BJ (cell line): Measurements from ENCODE around the gene CARMIL1. TPM values are rescaled to one million over a fixed set of nuclear protein-coding genes. Genes with fewer than 3 reads are reported as not detected.

ENCODE experiments used
- CTCF ChIA-PET: fragments of 350-600 bp; formaldehyde crosslinking; extraction: SDS; loops from one replicate; lab custom pipeline; 2021; ENCODE audit warnings: antibody characterized with exemption, inconsistent platforms; lab: Yijun Ruan, JAX
- POLR2A ChIA-PET: fragments of 300-600 bp; sonication (Branson Sonifier 250); formaldehyde crosslinking; extraction: SDS; loops from one replicate; lab custom pipeline; 2021; ENCODE audit warnings: antibody characterized with exemption; lab: Charles Lee
- DNase-seq: peaks from one replicate; pipeline ENCODE4 v3.0.0-alpha.2; 2011; ENCODE audit warnings: low read depth
- H3K27me3 ChIP-seq: 2 replicates; pipeline ENCODE4 v1.6.0; 2011; ENCODE audit warnings: low read length; ENCODE audit not compliant: control insufficient read depth, insufficient read depth
- H3K36me3 ChIP-seq: 2 replicates; pipeline ENCODE4 v1.5.1; 2011; ENCODE audit warnings: low read length; ENCODE audit not compliant: control insufficient read depth, insufficient read depth
- H3K4me3 ChIP-seq: 2 replicates; pipeline ENCODE4 v1.5.1; 2011; ENCODE audit warnings: low read depth, mild to moderate bottlenecking, control low read depth, low read length
- CTCF ChIP-seq: IDR thresholded peaks from 2 replicates; pipeline ENCODE4 v1.5.1; 2011; ENCODE audit warnings: low read depth, mild to moderate bottlenecking, control low read depth, inconsistent platforms, low read length, moderate library complexity; ENCODE audit not compliant: insufficient read depth
- polyA plus RNA-seq: library from polyadenylated mRNA; depleted of rRNA; stranded (reverse); fragments of >200 nt; gene quantifications from 2 replicates; pipeline ENCODE4 v1.2.3, GENCODE V29; 2011

CARMIL1 gene
- polyA plus RNA-seq, 1 experiment: 3.7 TPM

- no peak for DNase-seq
- H3K4me3 ChIP-seq: no peak overlapping the region
- CTCF ChIA-PET: interaction anchor here (0.8 to 1.3 kb wide), 3 partner anchors 8 to 165 kb away, joined by 3 read pairs; no protein-coding TSS in a partner anchor
- POLR2A ChIA-PET: no interaction called here
- no peak for TF ChIP-seq CTCF
- no peaks in the 10 kb centered on the region for H3K36me3 ChIP-seq
- no peaks in the 10 kb centered on the region for H3K27me3 ChIP-seq
Measured at GRCh38 chr6:25397406-25397805, 118.2 kb downstream of the CARMIL1 start.

- H3K4me3 ChIP-seq: no peak overlapping the region
- DNase-seq: no peak
- no peak for TF ChIP-seq CTCF
- ChIA-PET POLR2A (no interaction called here), CTCF (interaction anchor here (1.2 kb wide), 1 partner anchor 22 kb away, joined by 3 read pairs; no protein-coding TSS in a partner anchor)
- no peaks in the 10 kb centered on the region for H3K27me3 ChIP-seq
- no peaks in the 10 kb centered on the region for H3K36me3 ChIP-seq
Measured at GRCh38 chr6:25399885-25400284, 120.7 kb downstream of the CARMIL1 start.

GRCh38 chr6:25401711-25402110 is 122.5 kb downstream of the CARMIL1 start:
- DNase-seq: no peak
- Histone ChIP-seq H3K27me3 (no peaks in the 10 kb centered on the region), H3K4me3 (no peak overlapping the region), H3K36me3 (no peaks in the 10 kb centered on the region)
- TF ChIP-seq CTCF: no peak
- POLR2A ChIA-PET: no interaction called here
- CTCF ChIA-PET: interaction anchor here (0.6 kb wide), 1 partner anchor 23 kb away, joined by 3 read pairs; no protein-coding TSS in a partner anchor

- H3K4me3 ChIP-seq: no peak overlapping the region
- CTCF ChIA-PET: interaction anchor here (0.6 kb wide), 1 partner anchor 23 kb away, joined by 3 read pairs; no protein-coding TSS in a partner anchor
- POLR2A ChIA-PET: no interaction called here
- no peaks in the 10 kb centered on the region for H3K36me3 ChIP-seq
- H3K27me3 ChIP-seq: no peaks in the 10 kb centered on the region
- DNase-seq: no peak
- no peak for TF ChIP-seq CTCF
Measured at GRCh38 chr6:25402125-25402524, 123.0 kb downstream of the CARMIL1 start.

- no peaks in the 10 kb centered on the region for H3K27me3 ChIP-seq
- CTCF ChIA-PET: no interaction called here
- POLR2A ChIA-PET: no interaction called here
- DNase-seq: no peak
- no peak for TF ChIP-seq CTCF
- no peak overlapping the region for H3K4me3 ChIP-seq
- H3K36me3 ChIP-seq: no peaks in the 10 kb centered on the region
Measured at GRCh38 chr6:25403150-25403549, 124.0 kb downstream of the CARMIL1 start.
